GM12891 (cell line): ENCODE results near the gene AGPAT3.

Experiments used
- POLR2A ChIP-seq: IDR thresholded peaks from 2 replicates; pipeline ENCODE4 v1.6.1; 2011; ENCODE audit warnings: low read depth, low read length, control low read depth
- POLR2AphosphoS5 ChIP-seq: IDR thresholded peaks from 2 replicates; pipeline ENCODE4 v1.6.1; 2011; ENCODE audit warnings: low read depth, low read length, control low read depth
- SPI1 ChIP-seq: IDR thresholded peaks from 2 replicates; pipeline ENCODE4 v1.6.1; 2011; ENCODE audit warnings: low read depth, low read length, control low read depth
- TAF1 ChIP-seq: IDR thresholded peaks from 2 replicates; pipeline ENCODE4 v1.6.1; 2011; ENCODE audit warnings: low read depth, low read length, control low read depth

GRCh38 chr21:43934116-43934515, 69.1 kb downstream of the AGPAT3 start:
- TF ChIP-seq POLR2AphosphoS5 (no peak), POLR2A (no peak), TAF1 (no peak), SPI1 (no peak)
